ENCODE measurements around the gene PTPRO. TPM values are rescaled to one million over a fixed set of nuclear protein-coding genes. Genes with fewer than 3 reads are reported as not detected.

The PTPRO gene
- total RNA-seq, 4 donors from 2014 or later = 1.5 to 15.3 (median 8.0) TPM

DNA sequence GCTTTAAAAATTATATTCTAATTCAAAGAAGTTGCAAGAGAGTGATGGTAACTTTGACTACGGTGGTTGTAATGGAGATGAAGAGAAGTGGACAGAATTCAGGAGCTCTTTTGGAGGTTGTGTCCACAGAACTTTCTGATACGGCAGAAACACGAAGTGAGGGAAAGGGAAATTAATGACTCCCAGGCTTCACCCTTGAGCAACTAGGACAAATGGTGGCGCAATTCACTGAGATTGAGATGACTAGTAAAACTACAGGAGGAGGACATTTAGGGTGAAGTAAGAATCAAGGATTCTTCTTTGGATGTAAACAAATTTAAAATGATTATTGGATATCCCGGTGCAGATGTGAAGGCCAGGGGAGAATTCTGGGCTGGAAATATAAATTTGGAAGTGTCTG is 212.6 kb downstream of the PTPRO start:
- no peak overlapping the region for H3K4me3 ChIP-seq
- H3K27me3 ChIP-seq = no peaks in the 10 kb centered on the region
- H3K9me3 ChIP-seq = no peaks in the 10 kb centered on the region
- DNase-seq = peak in 1 of 2 donors; percentile 38
- H3K36me3 ChIP-seq = no peaks in the 10 kb centered on the region
- H3K27ac ChIP-seq = peak overlapping the region; percentile 72 to 92
- TF ChIP-seq, protein P1, sequence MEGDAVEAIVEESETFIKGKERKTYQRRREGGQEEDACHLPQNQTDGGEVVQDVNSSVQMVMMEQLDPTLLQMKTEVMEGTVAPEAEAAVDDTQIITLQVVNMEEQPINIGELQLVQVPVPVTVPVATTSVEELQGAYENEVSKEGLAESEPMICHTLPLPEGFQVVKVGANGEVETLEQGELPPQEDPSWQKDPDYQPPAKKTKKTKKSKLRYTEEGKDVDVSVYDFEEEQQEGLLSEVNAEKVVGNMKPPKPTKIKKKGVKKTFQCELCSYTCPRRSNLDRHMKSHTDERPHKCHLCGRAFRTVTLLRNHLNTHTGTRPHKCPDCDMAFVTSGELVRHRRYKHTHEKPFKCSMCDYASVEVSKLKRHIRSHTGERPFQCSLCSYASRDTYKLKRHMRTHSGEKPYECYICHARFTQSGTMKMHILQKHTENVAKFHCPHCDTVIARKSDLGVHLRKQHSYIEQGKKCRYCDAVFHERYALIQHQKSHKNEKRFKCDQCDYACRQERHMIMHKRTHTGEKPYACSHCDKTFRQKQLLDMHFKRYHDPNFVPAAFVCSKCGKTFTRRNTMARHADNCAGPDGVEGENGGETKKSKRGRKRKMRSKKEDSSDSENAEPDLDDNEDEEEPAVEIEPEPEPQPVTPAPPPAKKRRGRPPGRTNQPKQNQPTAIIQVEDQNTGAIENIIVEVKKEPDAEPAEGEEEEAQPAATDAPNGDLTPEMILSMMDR (IDR thresholded peaks at IDR 0.05) = no peak
- no peak for TF ChIP-seq POLR2A (IDR thresholded peaks at IDR 0.05)
- intact Hi-C loops (cut with DNase I; ENCODE audit: low total_unique reads) = no loop called here
- peaks cover 0 to 6% of the 10 kb centered on the region in 2 donors for H3K4me1 ChIP-seq

DNA sequence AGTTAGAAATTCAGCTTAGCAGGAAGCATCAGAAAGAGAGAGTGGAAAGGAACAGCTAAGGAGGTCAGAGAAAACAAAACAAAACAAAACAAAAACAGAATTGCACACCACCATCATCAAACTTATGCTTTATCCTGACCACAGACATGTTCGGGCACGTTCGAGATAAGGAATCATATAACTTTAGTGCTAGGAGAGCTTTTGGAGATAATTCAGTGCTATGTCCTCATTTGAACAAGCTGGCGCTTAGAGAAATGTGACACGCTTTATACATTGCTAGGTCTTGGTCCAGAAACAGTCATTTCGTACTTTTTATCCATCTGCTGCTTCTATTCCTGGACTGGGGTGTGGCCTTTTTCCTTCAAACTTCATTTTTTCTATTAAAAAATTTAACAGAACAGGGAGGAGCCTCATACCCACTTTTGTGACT is 213.1 kb downstream of the PTPRO start:
- no peak overlapping the region for H3K4me3 ChIP-seq
- TF ChIP-seq POLR2A (IDR thresholded peaks at IDR 0.05) = no peak
- TF ChIP-seq, protein P1 (IDR thresholded peaks at IDR 0.05) = no peak
- no peaks in the 10 kb centered on the region for H3K9me3 ChIP-seq
- no peaks in the 10 kb centered on the region for H3K36me3 ChIP-seq
- DNase-seq = no peak
- H3K4me1 ChIP-seq = peaks cover 0 to 6% of the 10 kb centered on the region in 2 donors
- peak overlapping the region; percentile 72 to 92 for H3K27ac ChIP-seq
- H3K27me3 ChIP-seq = no peaks in the 10 kb centered on the region
- intact Hi-C loops (cut with DNase I; ENCODE audit: low total_unique reads) = no loop called here

DNA sequence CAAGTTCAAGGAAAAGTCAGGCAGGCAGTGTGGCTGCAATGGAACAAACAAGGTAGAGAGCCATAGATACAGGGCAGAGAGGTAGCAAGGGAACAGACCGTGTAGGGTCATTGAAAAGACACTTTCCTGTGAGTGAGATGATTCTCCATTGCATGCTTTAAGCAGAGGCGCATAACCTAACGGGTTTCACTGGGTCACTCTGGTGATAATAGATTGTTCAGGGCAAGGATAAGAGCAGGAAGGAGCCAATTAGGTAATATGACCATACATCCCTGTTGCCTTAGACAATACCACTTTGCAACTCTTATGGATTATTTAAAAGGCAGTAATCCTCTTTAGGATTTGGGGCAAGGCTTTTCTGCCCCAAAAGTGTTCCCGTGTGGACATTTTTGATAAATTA is 214.1 kb downstream of the PTPRO start:
- intact Hi-C loops (cut with DNase I; ENCODE audit: low total_unique reads) = no loop called here
- Histone ChIP-seq H3K27me3 (no peaks in the 10 kb centered on the region), H3K4me1 (peaks cover 0 to 10% of the 10 kb centered on the region in 2 donors), H3K36me3 (no peaks in the 10 kb centered on the region), H3K4me3 (no peak overlapping the region), H3K27ac (peak overlapping the region; percentile 72 to 92), H3K9me3 (no peaks in the 10 kb centered on the region)
- no peak for DNase-seq
- TF ChIP-seq, protein P1 (IDR thresholded peaks at IDR 0.05) = no peak
- no peak for TF ChIP-seq POLR2A (IDR thresholded peaks at IDR 0.05)

DNA sequence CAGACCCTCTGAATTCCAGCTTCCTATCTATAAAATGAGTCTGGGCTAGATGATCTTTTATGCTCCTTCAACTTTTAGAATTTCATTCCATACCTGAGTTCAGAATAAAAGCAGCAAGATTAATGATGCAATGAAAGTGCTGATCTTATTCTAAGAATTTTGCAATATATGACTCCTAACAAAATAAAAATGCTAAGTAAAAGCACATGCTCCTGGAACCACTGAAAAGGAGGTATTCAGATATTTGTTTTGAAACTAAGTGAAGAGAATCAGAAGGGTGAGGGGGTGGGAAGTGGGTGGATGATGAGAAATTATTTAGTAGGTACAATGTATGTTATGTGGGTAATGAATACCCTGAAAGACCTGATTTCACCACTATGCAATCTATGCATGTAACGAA is 216.6 kb downstream of the PTPRO start:
- Histone ChIP-seq H3K27ac (peak overlapping the region; percentile 72 to 92), H3K9me3 (no peaks in the 10 kb centered on the region), H3K4me3 (no peak overlapping the region), H3K27me3 (no peaks in the 10 kb centered on the region), H3K36me3 (no peaks in the 10 kb centered on the region), H3K4me1 (peaks cover 0 to 10% of the 10 kb centered on the region in 2 donors)
- DNase-seq = no peak
- no peak for TF ChIP-seq POLR2A (IDR thresholded peaks at IDR 0.05)
- TF ChIP-seq, protein P1 (IDR thresholded peaks at IDR 0.05) = no peak
- intact Hi-C loops (cut with DNase I; ENCODE audit: low total_unique reads) = no loop called here

DNA sequence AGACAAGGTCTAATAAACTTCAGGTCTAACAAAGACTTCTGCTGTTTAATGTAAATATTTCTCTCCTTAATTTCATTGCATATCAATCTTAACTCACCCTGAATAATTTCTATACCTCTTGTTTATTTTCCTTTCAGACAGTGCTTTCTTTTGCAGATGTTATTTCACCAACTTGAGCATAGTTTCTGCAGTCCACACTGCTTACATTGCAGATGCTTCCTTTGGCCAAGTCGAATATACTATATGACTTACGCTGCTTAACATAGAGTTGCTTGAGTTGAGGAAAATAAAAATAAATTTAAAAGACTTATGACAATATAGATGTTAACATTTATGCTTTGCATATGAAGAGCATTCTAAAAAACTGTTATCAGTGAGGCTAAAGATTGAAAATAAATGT is 217.7 kb downstream of the PTPRO start:
- intact Hi-C loops (cut with DNase I; ENCODE audit: low total_unique reads) = no loop called here
- peak overlapping the region; percentile 74 to 92 for H3K27ac ChIP-seq
- TF ChIP-seq, protein P1 (IDR thresholded peaks at IDR 0.05) = no peak
- TF ChIP-seq POLR2A (IDR thresholded peaks at IDR 0.05) = no peak

More for the DNA sequence above, 217.7 kb downstream of the PTPRO start:
- no peak for DNase-seq
- peaks cover 0 to 10% of the 10 kb centered on the region in 2 donors for H3K4me1 ChIP-seq
- no peaks in the 10 kb centered on the region for H3K27me3 ChIP-seq
- H3K4me3 ChIP-seq = no peak overlapping the region
- no peaks in the 10 kb centered on the region for H3K36me3 ChIP-seq
- H3K9me3 ChIP-seq = no peaks in the 10 kb centered on the region
